ENCODE data around the gene CHCHD6. TPM values are rescaled to one million over a fixed set of nuclear protein-coding genes. Genes with fewer than 3 reads are reported as not detected.

CHCHD6 gene
- polyA plus RNA-seq, 4 donors: 16.1 to 24.0 (median 18.6) TPM

DNA sequence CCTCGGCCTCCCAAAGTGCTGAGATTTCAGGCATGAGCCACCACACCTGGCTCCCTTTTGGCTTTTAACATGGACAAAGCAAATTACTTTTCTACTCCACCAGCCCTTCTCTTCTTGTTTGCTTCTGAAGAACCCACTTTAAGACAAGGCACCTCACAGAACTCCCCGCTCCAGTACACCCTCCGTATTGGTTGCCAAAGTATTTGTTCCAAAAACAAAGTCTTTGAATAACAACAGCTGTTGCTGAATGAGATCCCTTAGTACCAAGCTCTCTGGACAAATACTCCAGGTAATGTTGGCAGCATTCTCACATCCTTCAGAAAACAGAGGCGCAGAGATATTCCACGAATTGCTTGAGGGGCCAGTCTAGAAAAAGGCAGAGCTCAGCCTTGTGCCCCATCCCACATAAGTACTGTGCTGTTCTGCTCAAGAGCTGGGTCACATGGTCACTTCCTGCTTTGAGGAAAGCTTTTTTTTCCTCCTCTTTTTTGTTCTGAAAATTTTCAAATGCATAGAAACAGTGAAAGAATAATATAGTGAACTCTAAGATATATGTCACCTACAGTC is 7.3 kb upstream of the CHCHD6 start:
- no peak for DNase-seq (ENCODE audit: low read depth in 4 of 4, low spot score in 3 of 4)

DNA sequence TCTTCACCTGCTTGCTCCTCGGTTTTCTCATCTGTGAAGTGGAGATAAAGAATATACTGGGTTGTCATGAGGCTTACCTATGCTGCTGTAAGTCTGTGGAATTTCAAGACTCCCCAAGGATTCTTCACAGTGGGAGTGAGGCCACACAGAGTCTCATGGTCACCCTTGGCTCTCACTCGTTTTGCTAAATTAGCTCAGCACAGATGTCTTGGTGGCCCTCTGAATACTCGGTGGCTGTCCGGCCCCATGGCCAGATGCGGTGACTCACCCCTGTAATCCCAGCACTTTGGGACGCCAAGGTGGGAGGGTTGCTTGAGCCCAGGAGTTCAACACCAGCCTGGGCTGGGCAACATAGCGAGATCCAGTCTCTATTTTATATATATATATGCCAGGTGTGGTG is 5.0 kb upstream of the CHCHD6 start:
- DNase-seq (ENCODE audit: low read depth in 4 of 4, low spot score in 3 of 4): no peak

DNA sequence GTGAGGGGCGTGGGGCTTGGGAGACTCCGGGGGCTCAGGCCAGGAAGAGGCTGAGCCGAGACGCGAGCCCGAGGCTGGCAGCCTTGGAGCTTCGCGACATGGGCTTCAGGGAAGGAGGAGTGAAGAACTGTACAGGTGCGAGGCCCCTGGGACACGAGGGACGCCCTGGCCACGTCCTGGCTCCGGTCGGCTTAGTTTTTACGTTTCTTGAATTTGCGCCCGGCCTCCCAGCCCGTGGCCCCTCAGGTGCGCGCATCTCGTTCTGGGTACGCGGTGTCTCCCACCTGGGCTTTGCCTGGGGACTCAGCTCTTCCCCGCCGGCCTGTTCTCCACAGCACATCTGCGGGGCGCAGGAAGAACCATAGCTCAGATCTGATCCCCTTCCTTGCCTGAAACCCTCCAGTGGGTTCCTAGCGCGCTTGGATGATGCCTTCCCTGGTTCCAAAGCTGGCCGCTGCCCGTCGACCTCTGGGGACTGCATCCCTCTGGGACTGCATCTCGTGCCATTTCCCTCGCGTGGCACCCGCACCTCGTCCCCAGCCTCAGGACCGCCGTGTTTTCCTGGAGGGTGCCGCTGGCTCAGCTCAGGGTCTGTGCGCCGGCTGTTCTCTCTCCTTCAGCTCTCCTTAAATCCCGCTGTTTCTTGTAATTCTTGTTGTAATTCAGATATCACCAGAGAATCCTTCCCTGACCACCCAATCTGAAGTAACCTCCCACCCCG is 614 bp downstream of the CHCHD6 start:
- DNase-seq (ENCODE audit: low read depth in 4 of 4, low spot score in 3 of 4): no peak

DNA sequence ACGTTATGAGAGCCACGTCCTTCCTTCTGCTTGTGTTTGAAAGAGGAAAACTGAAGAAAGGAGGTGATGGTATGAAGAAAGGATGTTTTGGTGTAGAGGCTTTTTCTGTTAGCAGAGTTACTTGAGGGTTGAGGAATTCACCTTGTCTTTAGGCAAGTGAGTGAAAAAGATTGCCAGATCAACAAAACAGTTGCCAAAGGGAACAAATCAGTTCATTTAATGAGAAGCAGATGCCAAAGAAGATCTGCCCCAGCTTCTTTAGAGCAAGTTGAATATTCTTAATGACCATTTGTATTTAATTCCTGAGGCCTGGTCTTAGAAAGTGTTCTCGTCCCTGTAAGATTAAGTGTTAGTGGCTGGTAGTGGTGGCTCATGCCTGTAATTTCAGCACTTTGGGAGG is 2.6 kb downstream of the CHCHD6 start:
- DNase-seq (ENCODE audit: low read depth in 4 of 4, low spot score in 3 of 4): no peak

DNA sequence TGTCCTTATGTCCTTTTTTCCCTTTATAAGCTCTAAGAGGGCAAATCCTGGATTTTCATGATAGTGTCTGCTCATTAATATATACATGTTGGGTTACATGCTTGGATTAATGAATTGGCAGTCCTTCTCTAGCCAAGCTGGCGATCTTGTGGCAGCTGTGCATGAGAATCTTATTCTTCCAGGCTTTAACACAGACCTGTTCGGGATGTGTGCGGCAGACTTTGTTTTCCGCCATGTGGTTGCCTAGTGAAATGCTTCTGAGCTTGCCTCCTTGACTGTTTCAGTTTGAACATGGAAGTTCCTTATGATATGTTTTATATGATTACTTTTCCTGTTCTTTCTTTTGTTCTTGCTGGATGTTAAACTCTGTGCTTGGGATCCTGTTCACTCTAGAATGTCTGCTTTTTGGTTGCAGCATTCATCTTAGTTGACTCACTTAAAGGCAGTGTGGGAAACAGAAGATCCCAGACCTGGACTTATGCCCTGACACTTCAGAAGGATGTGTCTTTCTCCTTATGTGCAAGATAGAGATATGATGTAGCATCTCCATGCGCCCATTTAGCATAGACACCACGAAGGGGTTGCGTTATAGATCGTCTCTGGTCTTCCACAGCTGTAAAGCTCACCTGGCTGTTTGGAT is 7.2 kb downstream of the CHCHD6 start:
- no peak for DNase-seq (ENCODE audit: low read depth in 4 of 4, low spot score in 3 of 4)

DNA sequence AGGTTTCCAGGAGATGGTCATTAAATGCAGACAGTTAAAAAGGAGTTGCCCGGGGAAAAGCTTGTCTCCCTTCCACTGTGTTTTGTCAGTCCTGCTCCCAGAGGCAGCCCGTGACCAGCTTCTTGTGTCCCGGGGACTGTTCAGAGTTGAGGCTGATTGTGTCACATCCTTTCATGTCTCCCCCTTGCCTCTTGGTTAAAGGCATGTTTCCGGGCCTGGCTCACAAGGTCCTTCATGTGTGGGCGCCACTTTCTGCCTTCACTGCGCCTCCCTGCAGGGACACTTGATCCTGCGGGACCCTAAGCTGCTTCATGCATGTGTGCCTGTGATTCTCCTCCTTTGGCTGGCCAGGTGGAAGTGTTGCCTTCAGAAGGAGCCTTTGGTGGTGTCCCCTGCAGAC is 9.2 kb downstream of the CHCHD6 start:
- DNase-seq (ENCODE audit: low read depth in 4 of 4, low spot score in 3 of 4): no peak

DNA sequence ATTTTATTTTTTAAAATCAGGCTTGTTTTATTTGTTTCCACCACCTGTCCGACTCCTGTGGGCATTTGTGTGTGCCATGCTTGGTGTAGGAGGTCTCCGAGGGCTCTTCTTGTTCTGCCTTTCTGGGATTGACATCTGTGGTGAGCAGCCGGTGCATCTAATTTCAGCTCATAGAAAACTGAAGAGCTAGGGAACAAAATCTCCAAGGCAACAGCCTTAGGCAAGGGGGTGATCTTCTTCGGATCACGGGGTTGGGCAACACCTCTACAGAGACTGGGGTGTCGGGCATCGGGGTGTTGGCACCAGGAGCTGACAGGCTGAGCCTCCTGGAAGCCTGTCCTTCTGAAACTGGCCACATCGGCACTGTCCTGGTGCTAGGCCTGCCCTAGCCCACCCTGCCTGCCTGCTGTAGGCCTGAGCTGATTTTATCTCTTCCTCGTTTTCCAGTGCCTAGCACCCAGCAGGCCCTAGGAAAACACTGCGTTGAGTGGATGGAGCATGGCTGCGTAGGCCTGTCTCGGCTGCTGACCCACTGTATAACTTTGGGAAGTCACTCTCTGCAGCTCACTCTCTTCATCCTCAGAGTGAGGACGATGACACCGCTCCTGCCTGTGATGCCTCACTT is 10.3 kb downstream of the CHCHD6 start:
- DNase-seq (ENCODE audit: low read depth in 4 of 4, low spot score in 3 of 4): no peak

DNA sequence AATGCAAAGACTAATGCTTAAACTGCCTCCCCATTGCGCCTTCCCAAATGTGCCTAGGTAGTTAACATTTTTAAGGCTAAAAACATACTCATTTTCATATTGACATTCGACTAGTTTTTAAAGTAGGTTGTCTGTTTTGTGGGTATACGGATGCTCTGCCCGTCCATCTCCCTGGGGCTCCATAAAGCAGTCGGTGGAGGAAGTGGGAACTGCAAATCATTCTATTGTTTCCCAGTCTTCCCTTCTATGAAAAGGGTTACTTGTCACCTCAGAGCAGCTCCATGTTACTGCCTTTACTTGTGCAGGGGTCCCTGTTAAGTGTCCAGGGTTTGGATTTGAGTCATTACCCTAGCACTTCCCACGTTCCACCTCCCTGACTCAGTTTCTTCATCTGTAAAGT is 10.9 kb downstream of the CHCHD6 start:
- no peak for DNase-seq (ENCODE audit: low read depth in 4 of 4, low spot score in 3 of 4)

DNA sequence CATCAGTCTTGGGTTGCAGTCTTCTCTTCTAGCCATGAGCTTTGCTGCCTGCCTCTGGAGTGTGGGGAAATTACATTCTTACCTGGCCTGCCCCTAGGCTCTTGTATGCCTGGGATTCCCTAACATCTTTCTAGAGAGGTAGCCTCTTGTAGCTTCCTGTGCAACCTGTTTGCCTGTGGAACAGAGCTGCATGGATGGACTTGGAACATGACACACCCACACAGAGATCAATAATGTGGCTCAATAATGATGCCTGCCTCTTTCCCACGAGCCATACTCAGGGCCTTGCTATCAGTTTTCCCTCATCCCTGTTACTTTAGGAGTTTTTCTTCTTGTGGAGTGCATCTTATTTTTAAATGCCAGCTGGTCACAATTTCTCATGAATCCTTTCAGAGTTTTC is 11.4 kb downstream of the CHCHD6 start:
- no peak for DNase-seq (ENCODE audit: low read depth in 4 of 4, low spot score in 3 of 4)

DNA sequence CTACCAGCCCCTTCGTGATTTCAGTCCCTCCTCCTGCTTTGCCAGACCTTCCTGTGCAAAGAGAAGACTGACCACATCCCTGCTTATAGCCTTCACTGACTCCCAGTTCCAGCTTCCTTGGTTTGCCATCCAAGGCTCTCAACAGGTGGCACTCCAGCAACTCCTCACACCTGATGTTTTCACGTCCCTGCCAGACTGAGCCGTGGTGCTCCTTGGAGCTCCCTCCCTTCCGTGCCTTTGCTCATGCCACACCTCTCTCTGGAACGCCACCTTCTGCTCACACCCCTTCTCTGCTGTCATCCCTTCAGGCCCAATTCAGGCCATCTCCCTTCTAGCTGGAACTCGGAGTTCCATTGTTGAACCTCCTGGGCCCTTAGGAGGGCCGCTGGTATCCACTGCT is 12.0 kb downstream of the CHCHD6 start:
- DNase-seq (ENCODE audit: low read depth in 4 of 4, low spot score in 3 of 4): no peak

DNA sequence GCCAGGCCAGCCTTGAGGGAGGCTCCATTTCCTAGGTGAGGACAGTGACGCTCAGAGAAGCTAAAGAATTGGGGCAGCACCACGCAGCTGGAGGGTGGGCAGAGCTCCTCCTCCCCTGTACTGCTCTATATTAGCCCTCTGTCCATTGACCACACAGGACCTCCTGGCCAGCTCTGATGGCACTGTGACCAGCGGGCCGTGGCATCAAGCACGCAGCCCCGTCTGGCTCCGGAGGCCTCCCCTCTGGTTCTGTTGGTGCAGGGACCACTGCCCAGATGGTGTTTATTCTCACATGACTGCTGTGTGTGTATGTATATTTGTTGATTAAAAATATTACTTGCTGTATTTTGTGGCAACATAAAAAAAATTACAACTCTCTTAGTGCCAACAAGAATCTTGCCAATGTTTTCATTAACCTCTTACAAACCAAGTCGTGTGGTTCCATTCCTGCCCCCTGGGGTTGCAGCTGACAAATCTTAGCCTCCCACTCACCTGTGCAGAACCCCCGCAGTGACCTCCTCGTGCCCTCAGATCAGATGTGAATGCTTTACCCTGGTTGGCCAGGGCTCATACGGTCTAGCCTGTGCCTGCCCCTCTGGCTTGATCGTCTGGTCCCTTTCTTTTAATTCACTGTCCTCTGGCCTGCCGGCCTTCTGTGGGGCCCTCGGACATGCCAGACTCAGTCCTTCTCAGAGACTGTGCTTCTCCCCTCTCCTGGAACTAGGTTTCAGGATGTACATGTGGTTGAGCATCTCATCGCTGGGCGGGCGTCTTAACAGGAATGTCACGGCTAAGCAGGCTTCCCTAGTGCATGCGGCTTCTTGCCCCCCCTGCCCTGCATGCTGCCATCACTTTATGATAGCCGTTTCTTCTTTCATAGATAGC is 14.8 kb downstream of the CHCHD6 start:
- no peak for DNase-seq (ENCODE audit: low read depth in 4 of 4, low spot score in 3 of 4)

DNA sequence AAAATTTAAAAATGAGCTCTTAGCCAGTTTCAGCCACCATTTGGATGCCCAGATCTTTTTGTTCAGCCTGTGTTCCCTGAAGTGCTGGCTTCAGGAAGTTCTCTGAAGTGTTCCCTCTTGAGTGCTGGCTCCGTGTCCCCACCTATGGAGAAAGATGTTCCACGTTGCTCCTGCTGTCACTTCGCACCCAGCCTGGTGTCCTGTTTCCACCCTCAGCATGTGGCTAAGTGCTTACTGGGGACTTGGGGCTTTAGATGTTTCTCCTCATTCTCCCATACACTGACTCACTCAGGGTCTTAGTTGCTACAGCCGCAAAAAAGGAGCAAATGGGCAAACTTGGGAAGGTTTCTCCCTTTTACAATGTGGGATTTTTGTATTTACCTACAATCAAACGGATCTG is 16.6 kb downstream of the CHCHD6 start:
- DNase-seq (ENCODE audit: low read depth in 4 of 4, low spot score in 3 of 4): no peak

DNA sequence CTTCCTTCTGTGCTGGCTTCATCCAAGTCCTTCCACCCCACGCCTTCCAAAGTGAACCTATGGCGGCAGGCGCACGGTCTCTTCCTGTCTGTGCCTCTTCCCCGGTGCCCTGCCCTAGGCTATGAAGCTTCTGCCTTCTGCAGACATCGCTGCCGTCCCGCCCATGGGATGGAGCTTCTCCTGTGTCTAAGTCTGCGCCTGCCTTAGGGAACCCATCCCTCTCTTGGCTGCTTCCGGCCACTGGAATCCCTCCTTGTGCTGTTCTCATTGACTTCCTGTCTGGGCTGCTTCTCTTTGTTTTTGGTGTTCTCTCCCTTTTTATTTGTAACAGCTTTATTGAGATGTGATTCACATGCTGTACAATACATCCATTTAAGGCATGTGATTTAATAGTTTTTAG is 17.2 kb downstream of the CHCHD6 start:
- DNase-seq (ENCODE audit: low read depth in 4 of 4, low spot score in 3 of 4): no peak

DNA sequence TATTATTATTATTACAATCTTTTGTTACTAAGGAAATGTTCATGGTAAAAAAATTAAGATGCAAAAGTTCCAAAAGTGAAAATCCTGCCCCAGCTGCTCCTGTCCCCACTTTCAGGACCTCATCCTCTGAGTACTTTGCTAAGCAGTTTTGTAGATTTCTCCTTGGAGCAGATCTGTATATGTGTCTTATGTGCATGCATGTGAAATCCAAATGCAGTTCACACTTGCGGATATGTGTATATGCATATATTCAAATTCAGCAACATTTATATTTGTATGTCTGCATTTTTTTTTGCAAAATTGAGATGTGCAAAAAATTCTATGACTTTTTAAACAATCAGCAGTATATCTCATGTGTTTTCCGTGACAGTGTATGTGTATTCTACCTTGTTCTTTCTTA is 19.2 kb downstream of the CHCHD6 start:
- no peak for DNase-seq (ENCODE audit: low read depth in 4 of 4, low spot score in 3 of 4)

DNA sequence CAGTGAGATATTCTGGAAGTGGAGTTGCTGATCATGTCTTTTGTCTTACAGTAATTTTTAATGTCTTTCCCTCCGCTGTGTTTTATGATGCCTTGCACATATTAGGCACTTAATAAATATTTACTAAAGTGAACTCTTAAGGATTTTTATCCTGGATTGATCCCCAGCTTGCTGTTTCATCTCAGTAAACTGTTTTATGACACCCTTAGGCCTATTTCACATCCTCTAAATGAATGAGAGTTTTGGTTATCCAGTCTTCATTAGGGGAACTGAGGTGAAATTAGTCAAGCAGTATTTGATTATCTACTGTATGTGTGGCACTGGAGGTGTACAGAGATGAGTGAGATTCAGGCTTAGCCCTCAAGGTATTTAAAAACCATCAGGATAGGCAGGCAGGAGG is 19.8 kb downstream of the CHCHD6 start:
- no peak for DNase-seq (ENCODE audit: low read depth in 4 of 4, low spot score in 3 of 4)

DNA sequence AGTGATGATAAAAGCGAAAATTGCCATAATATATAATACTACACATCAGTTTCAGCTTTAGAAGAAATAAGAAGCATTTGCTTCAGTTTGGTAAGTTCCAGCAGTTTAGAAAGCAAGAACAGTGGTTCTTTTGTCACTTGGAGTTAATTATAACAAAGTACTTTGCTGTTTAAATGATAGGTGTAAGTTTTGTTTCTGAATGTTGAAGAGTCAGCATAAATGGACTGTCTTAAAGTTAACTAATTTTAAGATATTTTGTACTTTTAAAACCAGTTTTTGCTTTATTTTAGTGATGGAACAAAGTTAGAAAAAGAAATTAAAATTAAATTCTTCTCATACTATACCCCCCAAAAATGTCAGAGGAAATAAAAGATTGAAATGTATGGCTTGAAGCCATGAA is 24.6 kb downstream of the CHCHD6 start:
- no peak for DNase-seq (ENCODE audit: low read depth in 4 of 4, low spot score in 3 of 4)

DNA sequence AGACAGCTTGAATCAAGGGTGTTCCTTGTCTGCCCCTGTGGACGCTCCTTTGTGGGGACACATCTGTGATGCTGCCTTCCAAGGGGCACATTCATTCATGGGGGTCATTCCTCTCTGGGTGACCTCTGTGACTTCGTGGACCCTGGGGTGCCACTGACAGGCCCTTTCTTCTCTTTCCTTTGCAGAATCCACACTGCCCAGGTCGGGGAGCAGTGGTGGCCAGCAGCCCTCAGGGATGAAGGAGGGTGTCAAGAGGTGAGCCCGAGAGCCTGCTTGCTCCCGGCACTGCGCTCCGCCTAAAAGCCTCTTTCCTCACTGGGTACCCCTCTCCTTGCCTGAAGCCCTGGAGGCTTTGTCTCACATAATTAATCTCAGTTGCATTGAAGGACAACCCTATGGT is 26.3 kb downstream of the CHCHD6 start:
- DNase-seq (ENCODE audit: low read depth in 4 of 4, low spot score in 3 of 4): no peak

DNA sequence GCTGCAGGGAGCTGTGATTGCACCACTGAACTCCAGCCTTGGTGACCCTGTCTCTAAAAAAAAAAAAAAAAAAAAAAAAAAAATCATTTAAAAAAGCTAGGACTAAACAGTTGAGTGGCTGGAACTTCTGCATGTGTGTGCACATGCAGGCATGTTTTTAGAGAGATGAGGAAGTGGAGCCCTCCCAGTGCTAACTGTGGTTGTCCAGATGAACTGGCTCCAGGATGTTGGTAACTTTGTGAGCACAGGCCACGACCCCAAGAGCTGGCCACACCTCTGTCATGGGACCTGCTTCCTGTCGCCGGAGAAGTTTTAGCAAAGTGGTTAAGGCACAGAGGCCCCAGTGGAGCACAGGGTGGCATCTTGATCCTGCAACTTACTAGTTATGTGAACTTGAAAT is 27.0 kb downstream of the CHCHD6 start:
- no peak for DNase-seq (ENCODE audit: low read depth in 4 of 4, low spot score in 3 of 4)

DNA sequence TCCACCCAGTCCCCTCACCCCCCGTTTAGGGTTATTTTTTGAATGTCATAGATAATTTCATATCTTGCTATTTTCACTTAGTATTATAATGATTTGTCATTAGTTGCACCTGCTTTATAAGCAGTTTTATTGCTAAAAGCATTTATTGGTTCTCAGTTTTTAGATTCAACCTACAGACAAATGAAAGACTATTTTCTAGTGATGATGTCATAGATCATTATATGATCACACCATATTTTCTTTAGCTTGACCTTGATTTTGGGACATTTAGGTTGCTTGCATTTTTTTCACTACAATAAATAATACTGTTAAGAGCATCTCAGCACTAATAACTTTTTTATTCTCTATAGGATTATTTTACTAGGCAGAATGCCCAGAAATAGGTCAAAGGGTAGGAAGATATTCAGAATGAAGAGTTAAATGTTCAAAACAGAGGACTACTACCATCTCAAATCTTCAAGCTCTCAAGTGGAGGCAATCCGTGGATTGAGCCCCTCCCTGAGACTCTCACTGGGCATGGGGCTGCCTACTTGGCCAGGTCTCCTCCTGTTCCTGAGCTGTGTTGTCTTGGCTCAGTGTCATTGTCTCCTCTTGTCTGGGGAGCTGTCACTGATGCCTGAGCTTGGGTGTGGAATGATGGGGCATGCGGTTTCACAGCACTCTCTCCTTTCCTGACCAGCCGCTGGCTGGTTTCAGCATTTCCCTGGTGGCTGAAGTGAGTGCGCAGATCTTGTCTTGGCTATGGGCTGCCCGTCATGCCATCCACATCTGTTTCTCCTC is 28.4 kb downstream of the CHCHD6 start:
- no peak for DNase-seq (ENCODE audit: low read depth in 4 of 4, low spot score in 3 of 4)

DNA sequence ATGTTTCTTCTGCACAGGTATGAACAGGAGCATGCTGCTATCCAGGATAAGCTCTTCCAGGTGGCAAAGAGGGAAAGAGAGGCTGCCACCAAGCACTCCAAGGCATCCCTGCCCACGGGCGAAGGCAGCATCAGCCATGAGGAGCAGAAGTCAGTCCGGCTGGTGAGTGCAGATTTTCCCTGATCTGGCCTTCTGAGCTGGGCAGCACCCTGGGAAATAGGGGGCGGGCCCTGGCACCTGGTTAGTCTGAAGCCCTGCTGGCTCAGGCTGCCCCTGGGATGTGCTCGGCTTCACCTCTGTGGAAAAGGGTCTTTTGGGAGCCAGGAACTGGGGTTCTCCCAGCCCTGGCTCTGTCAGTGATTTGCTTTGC is 29.0 kb downstream of the CHCHD6 start:
- no peak for DNase-seq (ENCODE audit: low read depth in 4 of 4, low spot score in 3 of 4)

Measured in left renal pelvis (tissue), 4 donors.